Stimulated activated CD4-positive, alpha-beta T cell treated with anti-CD3 and anti-CD28 coated beads, Interleukin-4, amount 100 ng/mL, for 48 hours (primary cell): ENCODE results near the gene SFR1.
"Not testable (repeated sequence)": the region's sequence is repeated elsewhere in the genome, so short reads cannot be mapped to it uniquely, and the experiment has no call there.

ENCODE experiments used
- DNase-seq, 2 donors: peaks; one replicate each; pipeline ENCODE4 v3.0.0-alpha.2; 2020; ENCODE audit warnings: low read depth in 2 of 2

The SFR1 gene

DNA sequence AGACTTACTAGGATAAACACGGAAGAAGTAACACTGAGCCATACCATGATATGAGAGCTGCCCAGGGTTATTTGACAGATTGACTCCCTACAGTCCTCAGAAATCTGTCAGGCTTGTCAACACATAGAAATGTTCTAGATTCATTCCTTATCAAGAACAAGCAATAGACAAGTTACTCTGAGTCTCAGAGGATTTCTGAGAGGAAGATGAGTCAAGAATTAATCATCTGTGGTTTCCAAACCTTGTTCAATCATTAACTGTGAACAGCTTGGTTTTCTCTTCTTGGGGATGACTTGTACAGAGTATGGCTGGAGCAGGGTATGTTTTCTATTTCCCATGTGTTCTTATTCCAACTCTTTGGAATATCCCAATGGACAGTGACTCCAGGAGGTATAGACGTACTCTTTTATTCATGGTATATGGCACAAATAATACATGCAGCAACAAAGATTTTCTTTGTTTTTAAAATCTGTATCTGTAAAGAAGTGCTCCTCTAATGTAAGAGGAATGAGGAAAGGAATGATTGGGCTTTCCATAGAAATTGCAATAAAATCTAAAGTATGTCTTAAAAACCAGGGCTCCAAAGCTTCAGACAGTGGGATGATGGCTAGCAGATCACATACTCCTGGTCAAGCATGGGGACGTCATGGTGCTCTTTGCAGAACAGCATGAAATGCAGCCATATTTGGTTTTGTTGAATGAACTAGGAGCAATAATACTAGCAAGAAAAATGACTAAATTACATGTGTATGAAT lies 11.9 kb upstream of the SFR1 start:
- no peak for DNase-seq

DNA sequence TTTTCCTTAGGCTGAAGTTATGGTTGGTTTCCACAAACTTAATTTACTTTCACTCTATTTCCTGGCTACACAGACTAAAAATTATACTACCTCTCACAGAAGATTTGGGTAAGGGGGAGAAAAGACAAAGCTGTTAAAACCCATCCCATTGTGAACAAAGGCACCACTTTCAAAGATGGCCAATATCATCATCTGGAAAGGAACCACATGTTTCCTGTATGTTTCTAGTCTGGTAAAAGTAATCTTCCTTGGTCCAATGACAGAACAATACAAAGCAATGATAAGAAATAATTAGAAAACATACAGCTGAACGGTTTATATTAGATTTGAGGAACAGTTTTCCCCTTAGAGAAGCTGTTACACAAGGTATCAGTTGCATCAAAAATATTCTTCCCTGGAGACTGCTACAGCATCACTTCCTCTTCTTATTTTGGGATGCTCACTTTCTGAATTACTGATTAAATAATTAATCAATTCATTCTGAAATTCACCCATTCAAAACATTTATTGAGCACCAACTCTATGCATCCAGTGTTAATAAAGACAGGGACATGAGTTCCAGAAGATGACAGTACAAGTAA lies 8.5 kb upstream of the SFR1 start:
- no peak for DNase-seq

GRCh38 chr10:104117839-104118323 lies 4.1 kb upstream of the SFR1 start:
- no peak for DNase-seq

DNA sequence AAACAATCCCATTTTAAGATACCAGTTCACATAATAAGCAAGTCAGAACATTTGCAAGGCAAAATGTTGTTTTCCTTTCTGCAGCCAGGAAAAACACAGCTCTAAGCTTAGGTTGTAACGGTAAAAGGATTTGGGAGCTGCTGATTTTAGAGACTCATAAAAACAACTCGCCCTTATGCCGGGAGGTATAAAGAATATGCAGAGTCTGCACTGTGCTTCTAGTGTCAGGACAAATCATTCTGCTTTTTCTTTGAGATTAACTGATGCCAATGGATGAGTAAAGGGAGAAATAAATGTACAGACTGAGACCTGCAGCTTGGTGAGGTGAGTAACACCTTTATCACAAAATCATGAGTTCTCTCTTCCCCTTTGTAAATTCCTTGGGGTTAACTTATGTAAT lies 2.0 kb upstream of the SFR1 start:
- no peak for DNase-seq

DNA sequence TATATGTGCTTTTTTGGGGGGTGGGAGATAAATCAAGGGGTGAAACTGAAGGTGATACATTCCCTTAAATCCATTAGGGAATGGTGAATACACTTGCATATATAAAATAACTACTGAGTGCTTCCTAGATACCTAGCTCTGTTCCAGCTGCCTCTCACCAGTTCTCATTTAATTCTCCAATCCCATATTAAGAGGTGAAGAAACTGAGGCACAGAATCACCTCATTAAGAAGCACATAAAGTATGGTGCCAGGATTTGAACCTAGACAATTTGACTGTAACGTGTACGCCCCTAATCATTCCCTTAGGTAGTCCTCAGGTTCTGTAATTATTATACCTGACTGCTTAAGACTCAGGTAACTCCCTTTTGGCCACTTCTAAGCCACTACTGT lies 1.5 kb upstream of the SFR1 start:
- no peak for DNase-seq

- DNase-seq = peak; percentile 74 to 90
These were observed 977 bp upstream of the SFR1 start for GRCh38 chr10:104120903-104121484.

GRCh38 chr10:104122225-104123107 lies 495 bp downstream of the SFR1 start:
- no peak for DNase-seq

GRCh38 chr10:104123397-104123796 lies 1.4 kb downstream of the SFR1 start:
- no peak for DNase-seq

DNA sequence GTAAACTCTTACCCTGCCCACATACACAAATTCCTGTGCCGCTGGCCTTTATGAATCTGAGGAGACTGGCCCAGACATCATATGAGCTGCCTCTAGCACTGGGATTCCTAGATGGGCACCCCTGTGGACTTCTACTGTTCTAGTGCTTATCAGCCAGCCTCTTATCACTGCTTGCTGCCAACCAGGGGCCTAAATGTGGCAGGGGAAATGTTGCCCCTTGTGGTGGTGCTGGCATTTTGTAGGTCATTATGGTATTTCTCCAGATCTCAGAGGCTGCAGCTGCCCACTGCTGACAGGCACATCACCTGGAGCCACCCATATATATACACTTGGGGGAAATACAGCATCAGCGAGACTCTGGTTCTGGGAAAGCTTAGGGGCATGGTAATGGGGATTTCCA lies 5.4 kb downstream of the SFR1 start:
- DNase-seq = no peak

DNA sequence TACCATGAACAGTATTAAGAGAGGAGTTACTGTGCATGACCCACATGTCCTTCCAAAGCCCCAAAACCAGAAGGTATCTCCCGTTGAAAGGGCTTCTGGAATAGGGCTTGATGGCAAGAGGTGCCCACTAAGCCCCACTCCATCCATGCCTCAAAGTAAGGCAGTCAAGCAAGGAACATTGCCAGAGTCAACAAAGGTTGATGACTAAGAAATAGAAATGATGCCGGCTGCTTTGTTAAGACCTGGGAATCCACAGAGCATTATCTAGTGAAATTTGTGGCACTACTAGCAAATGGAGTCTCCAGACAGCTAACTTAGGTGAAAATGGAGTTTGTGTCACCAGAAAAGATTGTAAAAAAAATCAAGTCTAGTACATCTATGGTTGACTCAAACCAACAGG lies 6.2 kb downstream of the SFR1 start:
- DNase-seq = no peak

GRCh38 chr10:104130041-104130440 lies 8.1 kb downstream of the SFR1 start:
- no peak for DNase-seq

DNA sequence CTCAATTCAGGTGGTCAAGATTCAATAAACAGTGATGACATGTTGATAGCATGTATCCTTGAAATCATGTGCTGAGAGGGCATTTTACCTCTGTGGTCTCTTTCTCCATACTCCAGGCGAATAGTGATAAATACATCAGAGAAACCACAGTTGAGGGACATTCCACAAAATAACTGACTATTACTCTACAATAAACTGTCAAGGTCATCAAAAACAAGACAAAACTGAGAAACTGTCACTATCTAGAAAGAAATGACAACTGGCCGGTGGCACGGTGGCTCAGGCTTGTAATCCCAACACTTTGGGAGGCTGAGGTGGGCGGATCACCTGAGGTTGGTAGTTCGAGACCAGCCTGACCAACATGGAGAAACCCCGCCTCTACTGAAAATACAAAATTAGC lies 16.2 kb downstream of the SFR1 start:
- DNase-seq = no peak

DNA sequence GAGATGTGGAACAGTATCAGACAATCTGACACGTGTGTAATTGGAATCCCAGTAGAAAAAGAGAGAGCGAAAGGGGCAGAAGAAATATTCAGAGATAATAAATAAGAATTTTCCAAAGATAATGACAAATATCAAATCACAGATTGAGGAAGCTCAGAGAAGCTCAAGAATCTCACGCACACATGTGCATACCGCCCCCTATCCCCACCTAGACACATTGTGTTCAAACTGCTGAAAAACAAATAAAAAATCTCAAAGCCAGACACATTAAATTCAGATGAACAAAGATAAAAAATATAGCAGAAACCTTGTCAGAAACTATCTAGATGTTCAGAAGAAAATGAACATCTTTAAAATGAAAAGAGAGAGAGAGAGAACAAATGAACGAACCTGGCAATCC lies 17.2 kb downstream of the SFR1 start:
- DNase-seq = no peak

DNA sequence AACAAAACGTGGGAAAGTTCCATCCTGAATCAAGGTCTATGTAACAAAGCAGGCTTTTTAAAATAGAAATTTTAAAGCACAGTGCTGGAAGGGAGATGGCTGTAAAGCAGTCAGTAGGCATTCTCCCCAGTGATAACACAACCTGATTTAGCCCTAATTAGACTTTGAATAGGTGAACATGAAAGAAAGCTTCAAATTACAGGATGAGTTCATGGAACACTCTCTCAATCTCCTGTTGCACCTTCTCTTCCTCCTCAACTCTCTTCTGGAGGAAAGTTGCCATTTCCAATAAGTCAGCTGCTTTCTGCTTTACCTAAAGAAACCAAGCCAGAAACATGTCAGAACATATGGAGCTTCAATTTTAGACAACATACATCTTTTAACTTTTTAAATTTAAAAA lies 20.1 kb downstream of the SFR1 start:
- DNase-seq = no peak

GRCh38 chr10:104143829-104144228 lies 21.9 kb downstream of the SFR1 start:
- no peak for DNase-seq

- no peak for DNase-seq
These were observed 23.0 kb downstream of the SFR1 start for GRCh38 chr10:104144931-104145330.

DNA sequence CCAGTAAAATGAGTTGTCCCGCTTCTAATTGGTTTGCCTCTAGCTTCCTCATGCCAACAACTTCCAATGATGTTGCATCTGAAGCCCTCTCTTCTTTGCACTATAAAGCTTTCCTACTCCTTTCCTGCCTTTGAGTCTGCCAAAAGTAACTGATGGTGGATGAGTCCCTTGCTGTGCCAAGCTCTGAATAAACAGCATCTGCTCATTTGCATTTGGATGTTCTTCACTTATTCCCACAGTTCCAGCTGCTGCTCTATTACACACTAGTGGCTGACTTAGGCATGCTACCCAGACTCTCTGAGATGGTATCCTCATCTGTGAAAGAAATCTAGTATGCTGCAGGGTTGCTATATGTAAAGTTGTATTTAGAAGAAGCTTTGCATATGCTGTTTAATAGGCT lies 24.9 kb downstream of the SFR1 start:
- DNase-seq = no peak

DNA sequence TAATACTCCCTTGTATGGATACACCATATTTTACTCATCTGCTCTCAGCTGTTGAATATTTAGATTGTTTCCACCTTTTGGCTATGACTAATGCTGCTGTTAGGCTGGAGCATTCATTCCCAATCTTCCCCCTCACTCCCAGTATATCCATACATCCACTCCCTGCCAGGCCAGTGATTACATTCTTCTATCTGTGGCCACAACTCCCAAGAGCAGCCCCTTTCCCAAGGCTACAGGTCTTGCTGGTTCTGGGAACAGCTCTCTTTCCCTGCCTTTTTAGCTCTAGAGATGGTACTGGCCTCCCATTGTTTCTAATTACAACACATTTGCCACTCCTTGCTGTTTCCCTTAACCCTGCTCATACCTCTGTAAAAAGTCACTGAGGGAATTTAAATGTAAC lies 28.2 kb downstream of the SFR1 start:
- DNase-seq = no peak

DNA sequence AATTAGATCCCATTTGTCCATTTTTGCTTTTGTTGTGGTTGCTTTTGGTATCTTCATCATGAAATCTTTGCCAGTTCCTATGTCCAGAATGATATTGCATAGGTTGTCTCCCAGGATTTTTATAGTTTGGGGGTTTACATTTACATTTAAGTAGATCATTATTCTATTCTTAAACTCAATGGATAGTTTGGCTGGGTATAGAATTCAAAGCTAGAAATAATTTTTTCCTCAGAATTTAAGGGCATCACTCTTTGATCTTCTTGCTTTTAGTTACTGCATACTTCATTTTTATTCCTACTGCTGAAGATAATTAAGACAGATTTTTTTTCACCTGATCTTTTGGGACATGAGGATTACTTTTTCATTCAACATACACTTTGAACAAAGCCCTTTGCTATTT lies 29.8 kb downstream of the SFR1 start:
- no peak for DNase-seq

- no peak for DNase-seq
These were observed 33.6 kb downstream of the SFR1 start for GRCh38 chr10:104155591-104155990.

DNA sequence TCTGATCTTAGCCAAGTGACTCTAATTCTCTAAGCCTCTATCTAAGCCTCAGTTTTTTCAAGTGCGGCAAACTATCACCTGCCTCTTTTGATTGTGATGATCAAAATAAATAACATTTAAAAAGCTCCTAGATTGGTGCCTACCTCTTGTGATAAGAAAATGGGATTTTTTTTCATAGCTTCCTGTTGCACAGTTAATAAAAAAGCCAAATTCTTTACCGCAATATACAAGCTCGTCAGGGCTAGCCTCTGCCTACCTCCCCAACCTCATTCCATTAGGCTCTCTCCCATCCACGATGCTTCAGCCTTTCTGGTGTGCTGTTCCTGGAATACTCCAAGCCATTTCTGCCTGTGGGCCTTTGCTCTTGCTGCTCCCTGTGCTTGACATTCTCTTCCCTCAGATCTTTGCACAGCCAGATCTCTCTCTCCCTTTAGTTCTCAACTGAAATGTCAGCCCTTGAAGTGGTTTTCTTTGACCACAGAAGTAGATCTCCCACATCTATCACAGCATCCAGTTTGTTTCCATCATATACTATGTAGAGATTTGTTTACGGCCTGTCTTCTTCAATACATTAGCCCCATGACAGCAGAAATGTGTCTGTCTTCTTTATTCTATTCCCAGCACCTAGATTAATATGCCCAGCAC lies 48.8 kb downstream of the SFR1 start:
- DNase-seq = no peak

DNA sequence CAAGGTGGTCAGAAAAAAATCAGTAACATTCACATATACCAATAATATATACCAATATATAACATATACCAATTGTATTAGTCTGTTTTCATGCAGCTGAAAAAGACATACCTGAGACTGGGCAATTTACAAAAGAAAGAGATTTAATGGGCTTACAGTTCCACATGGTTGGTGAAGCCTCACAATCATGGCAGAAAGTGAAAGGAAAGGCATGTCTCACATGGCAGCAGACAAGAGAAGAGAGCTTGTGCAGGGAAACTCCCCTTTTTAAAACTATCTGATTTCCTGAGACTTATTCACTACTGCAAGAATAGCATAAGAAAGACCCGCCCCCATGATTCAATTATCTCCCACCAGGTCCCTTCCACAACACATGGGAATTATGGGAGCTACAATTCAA lies 52.2 kb downstream of the SFR1 start:
- not testable (repeated sequence) for DNase-seq
